ENCODE data around the gene SLC22A7. TPM values are rescaled to one million over a fixed set of nuclear protein-coding genes. Genes with fewer than 3 reads are reported as not detected.

The SLC22A7 gene
- total RNA-seq, 4 donors from 2014 or later = not detected

- peaks cover 13% of the 10 kb centered on the region for H3K27me3 ChIP-seq
- WGBS, 2 donors (ENCODE audit: low coverage in 1 of 2) = 79 to 82% methylated on average over 10 to 30 of the region's 32 CpGs
- no peaks in the 10 kb centered on the region for H3K36me3 ChIP-seq
- no peak overlapping the region for H3K27ac ChIP-seq
- intact Hi-C loops (cut with DNase I; ENCODE audit: low total_unique reads) (no loop called here), in situ Hi-C loops (cut with MboI; ENCODE audit: low pct_ligation_motif_present in 1 of 4, low pct_unique_long_range_greater_than_20kb in 1 of 4, low sequenced_read_pairs in 3 of 4) (no loop called here)
- no peak overlapping the region for H3K4me3 ChIP-seq
- H3K4me1 ChIP-seq = peaks cover 9 to 26% (median 21%) of the 10 kb centered on the region in 4 donors
- no peaks in the 10 kb centered on the region for H3K9me3 ChIP-seq
- no peak for DNase-seq
- TF ChIP-seq POLR2A (IDR thresholded peaks at IDR 0.05) (no peak), EP300 (IDR thresholded peaks at IDR 0.05; ENCODE audit: low read depth) (no peak), CTCF (IDR thresholded peaks at IDR 0.05) (no peak), POLR2AphosphoS5 (IDR thresholded peaks at IDR 0.05) (no peak)
Observed at GRCh38 chr6:43282636-43283513, 15.2 kb upstream of the SLC22A7 start.

GRCh38 chr6:43283514-43283901 is 14.6 kb upstream of the SLC22A7 start:
- Histone ChIP-seq H3K4me1 (peaks cover 9 to 26% (median 20%) of the 10 kb centered on the region in 4 donors), H3K27ac (no peak overlapping the region), H3K4me3 (no peak overlapping the region), H3K27me3 (peaks cover 13% of the 10 kb centered on the region), H3K36me3 (no peaks in the 10 kb centered on the region), H3K9me3 (no peaks in the 10 kb centered on the region)
- intact Hi-C loops (cut with DNase I; ENCODE audit: low total_unique reads) (no loop called here), in situ Hi-C loops (cut with MboI; ENCODE audit: low pct_ligation_motif_present in 1 of 4, low pct_unique_long_range_greater_than_20kb in 1 of 4, low sequenced_read_pairs in 3 of 4) (no loop called here)
- DNase-seq = no peak
- 81% methylated on average over 14 of the region's 18 CpGs; no CpG with 5 or more reads in 1 of the 2 donors for WGBS, 2 donors (ENCODE audit: low coverage in 1 of 2)
- TF ChIP-seq POLR2AphosphoS5 (IDR thresholded peaks at IDR 0.05) = no peak

GRCh38 chr6:43283905-43284304 is 14.2 kb upstream of the SLC22A7 start:
- H3K27me3 ChIP-seq = peaks cover 13% of the 10 kb centered on the region
- in situ Hi-C loops (cut with MboI; ENCODE audit: low pct_ligation_motif_present in 1 of 4, low pct_unique_long_range_greater_than_20kb in 1 of 4, low sequenced_read_pairs in 3 of 4) = no loop called here
- no peak overlapping the region for H3K4me3 ChIP-seq
- no peak overlapping the region for H3K27ac ChIP-seq
- no peaks in the 10 kb centered on the region for H3K36me3 ChIP-seq
- peaks cover 7 to 26% (median 17%) of the 10 kb centered on the region in 4 donors for H3K4me1 ChIP-seq
- intact Hi-C loops (cut with DNase I; ENCODE audit: low total_unique reads) = no loop called here
- WGBS, 2 donors (ENCODE audit: low coverage in 1 of 2) = 86% methylated on average over 21 of the region's 27 CpGs; no CpG with 5 or more reads in 1 of the 2 donors
- H3K9me3 ChIP-seq = no peaks in the 10 kb centered on the region
- no peak for DNase-seq
- TF ChIP-seq POLR2AphosphoS5 (IDR thresholded peaks at IDR 0.05) = no peak
- no peak for TF ChIP-seq CTCF (IDR thresholded peaks at IDR 0.05)
- no peak for TF ChIP-seq EP300 (IDR thresholded peaks at IDR 0.05; ENCODE audit: low read depth)
- TF ChIP-seq POLR2A (IDR thresholded peaks at IDR 0.05) = no peak

- Histone ChIP-seq H3K4me1 (peaks cover 0 to 22% (median 13%) of the 10 kb centered on the region in 4 donors), H3K4me3 (no peak overlapping the region), H3K27me3 (peaks cover 13% of the 10 kb centered on the region), H3K36me3 (no peaks in the 10 kb centered on the region), H3K9me3 (no peaks in the 10 kb centered on the region), H3K27ac (no peak overlapping the region)
- no peak for TF ChIP-seq CTCF (IDR thresholded peaks at IDR 0.05)
- no peak for TF ChIP-seq POLR2AphosphoS5 (IDR thresholded peaks at IDR 0.05)
- TF ChIP-seq EP300 (IDR thresholded peaks at IDR 0.05; ENCODE audit: low read depth) = no peak
- no peak for TF ChIP-seq POLR2A (IDR thresholded peaks at IDR 0.05)
- 69% methylated on average over 71 of the region's 83 CpGs; no CpG with 5 or more reads in 1 of the 2 donors for WGBS, 2 donors (ENCODE audit: low coverage in 1 of 2)
- in situ Hi-C loops (cut with MboI; ENCODE audit: low pct_ligation_motif_present in 1 of 4, low pct_unique_long_range_greater_than_20kb in 1 of 4, low sequenced_read_pairs in 3 of 4) (no loop called here), intact Hi-C loops (cut with DNase I; ENCODE audit: low total_unique reads) (no loop called here)
- no peak for DNase-seq
Observed at GRCh38 chr6:43284991-43285781, 12.9 kb upstream of the SLC22A7 start.
